ENCODE measurements around the gene TBC1D10A.

- TF ChIP-seq CTCF (IDR thresholded peaks at IDR 0.05; ENCODE audit: low read depth, low read length) (no peak), EZH2phosphoT487 (IDR thresholded peaks at IDR 0.05; ENCODE audit: low read depth) (no peak)
These were observed 37.4 kb downstream of the TBC1D10A start, which contains the start of gene CASTOR1 for GRCh38 chr22:30289141-30289979.
